HG03175 (cell line): Measurements from ENCODE around the gene KIAA1549.

Source experiments
- ATAC-seq: cut with Tn5 transposase; IDR thresholded peaks from one replicate; pipeline ENCODE4 v1.9.1; 2021; ENCODE audit warnings: mild to moderate bottlenecking, moderate library complexity; ENCODE audit not compliant: unreplicated experiment

KIAA1549 gene

GRCh38 chr7:138861051-138861450 is 120.1 kb downstream of the KIAA1549 start:
- ATAC-seq, result no peak

GRCh38 chr7:138857728-138858127 is 123.5 kb downstream of the KIAA1549 start:
- ATAC-seq, result no peak

GRCh38 chr7:138854115-138854645 is 127.0 kb downstream of the KIAA1549 start:
- no peak for ATAC-seq

- no peak for ATAC-seq
Observed at GRCh38 chr7:138853448-138853847, 127.7 kb downstream of the KIAA1549 start.

GRCh38 chr7:138852469-138852868 is 128.7 kb downstream of the KIAA1549 start:
- ATAC-seq, result no peak

GRCh38 chr7:138849701-138850100 is 131.5 kb downstream of the KIAA1549 start:
- no peak for ATAC-seq

- no peak for ATAC-seq
Observed at GRCh38 chr7:138848056-138848980, 132.9 kb downstream of the KIAA1549 start.

GRCh38 chr7:138845711-138846110 is 135.5 kb downstream of the KIAA1549 start:
- no peak for ATAC-seq

GRCh38 chr7:138843632-138844580 is 137.3 kb downstream of the KIAA1549 start:
- no peak for ATAC-seq

GRCh38 chr7:138842111-138842510 is 139.1 kb downstream of the KIAA1549 start:
- no peak for ATAC-seq

- ATAC-seq, result no peak
Observed at GRCh38 chr7:138838166-138838565, 143.0 kb downstream of the KIAA1549 start.

GRCh38 chr7:138837627-138838026 is 143.6 kb downstream of the KIAA1549 start:
- no peak for ATAC-seq

GRCh38 chr7:138835087-138835486 is 146.1 kb downstream of the KIAA1549 start:
- ATAC-seq, result no peak

- no peak for ATAC-seq
Observed at GRCh38 chr7:138834583-138834982, 146.6 kb downstream of the KIAA1549 start.

- no peak for ATAC-seq
Observed at GRCh38 chr7:138833596-138833995, 147.6 kb downstream of the KIAA1549 start.

- ATAC-seq, result no peak
Observed at GRCh38 chr7:138832966-138833365, 148.2 kb downstream of the KIAA1549 start.

- no peak for ATAC-seq
Observed at GRCh38 chr7:138829335-138829734, 151.9 kb downstream of the KIAA1549 start.

- no peak for ATAC-seq
Observed at GRCh38 chr7:138828302-138828701, 152.9 kb downstream of the KIAA1549 start.

GRCh38 chr7:138825049-138825721 is 156.0 kb downstream of the KIAA1549 start:
- ATAC-seq, result no peak

- no peak for ATAC-seq
Observed at GRCh38 chr7:138822867-138823535, 158.2 kb downstream of the KIAA1549 start.
